NCI-H2029 (cell line): ENCODE data around the gene SMCO4.

Experiments
- DNase-seq: peaks from one replicate; lab custom pipeline; 2025; lab: John Stamatoyannopoulos, UW

Gene SMCO4

DNA sequence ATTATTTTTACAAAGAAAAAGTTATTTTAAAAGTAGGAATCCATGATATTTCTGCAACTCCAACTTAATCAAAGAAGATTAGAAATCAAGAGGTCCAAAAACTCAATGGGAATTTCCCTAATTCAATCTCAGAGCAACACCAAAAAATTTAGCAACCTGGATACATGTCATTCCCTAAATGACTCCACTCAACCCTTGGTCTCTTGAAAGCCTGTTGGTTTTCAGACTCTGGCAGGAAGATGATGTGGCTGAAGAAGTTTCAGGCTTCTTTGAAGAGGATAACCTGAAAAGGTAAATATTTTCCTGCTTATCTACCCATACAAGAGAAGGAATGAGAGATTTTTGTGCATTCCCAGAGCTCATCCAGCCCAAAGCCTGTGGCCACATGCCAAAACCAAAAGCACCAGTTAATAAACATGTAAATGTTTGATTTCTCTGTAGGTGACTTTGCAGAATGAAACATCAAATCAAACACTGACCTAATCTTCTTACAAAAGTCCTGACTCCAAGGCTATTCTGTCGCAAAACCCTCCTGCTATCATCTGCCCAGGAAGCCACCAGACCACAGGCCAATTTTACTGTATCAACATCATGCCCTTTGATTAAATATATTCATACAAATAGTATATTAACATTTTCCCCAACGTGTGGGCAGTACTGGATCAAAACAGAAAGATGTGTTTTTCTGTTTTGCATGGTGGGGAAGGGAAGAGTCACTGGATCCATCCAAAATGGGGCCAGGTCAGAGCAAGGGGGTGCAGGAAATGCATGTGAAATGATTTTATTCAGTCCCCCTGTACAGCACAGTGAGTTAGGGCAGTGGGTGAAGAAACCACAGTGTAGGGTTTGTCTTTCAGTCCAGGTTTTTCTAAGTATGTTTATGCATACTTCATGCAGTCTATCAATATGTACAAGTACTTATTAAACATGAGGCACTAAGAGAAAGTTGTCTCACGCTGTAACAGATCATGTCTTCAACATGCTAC, 38.8 kb downstream of the SMCO4 start:
- no peak for DNase-seq

DNA sequence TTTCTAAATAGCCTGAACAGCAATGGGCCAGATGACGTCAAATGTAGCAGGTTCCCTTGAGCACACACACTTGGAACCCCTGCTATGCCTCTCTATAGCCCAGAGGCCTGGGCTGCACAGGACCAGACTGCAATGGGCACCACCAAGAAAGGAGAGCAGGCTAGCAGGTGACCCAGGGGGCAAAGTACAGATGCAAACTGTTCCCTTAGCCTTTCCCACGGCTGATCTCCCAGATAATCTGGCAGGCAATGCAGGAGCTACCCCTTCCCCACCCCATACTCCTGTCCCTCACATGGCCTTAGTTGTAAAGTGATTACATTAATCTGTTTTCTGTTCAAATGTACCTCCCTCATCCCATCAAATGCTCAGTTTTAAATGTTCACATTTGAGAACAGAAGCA, 41.3 kb downstream of the SMCO4 start:
- no peak for DNase-seq

DNA sequence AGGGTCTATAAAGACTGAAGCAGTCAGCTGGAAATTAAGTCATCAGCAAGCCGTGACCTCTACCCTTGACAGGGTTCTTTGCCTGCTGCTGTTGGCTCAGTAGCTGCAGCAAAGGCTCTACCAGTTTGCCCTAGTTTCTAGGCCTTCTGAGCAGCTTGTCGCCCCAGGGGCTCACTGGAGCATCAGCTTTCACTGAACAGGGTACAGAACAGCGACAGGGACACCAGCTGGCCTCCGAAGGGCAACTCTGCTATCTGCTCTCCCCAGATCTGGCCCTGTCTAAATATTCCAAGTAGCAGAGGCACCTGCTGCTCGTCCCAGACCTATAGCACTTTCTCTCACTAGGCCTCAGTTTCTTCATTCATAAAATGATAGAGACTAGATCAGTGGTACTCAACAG, 42.4 kb downstream of the SMCO4 start:
- no peak for DNase-seq

DNA sequence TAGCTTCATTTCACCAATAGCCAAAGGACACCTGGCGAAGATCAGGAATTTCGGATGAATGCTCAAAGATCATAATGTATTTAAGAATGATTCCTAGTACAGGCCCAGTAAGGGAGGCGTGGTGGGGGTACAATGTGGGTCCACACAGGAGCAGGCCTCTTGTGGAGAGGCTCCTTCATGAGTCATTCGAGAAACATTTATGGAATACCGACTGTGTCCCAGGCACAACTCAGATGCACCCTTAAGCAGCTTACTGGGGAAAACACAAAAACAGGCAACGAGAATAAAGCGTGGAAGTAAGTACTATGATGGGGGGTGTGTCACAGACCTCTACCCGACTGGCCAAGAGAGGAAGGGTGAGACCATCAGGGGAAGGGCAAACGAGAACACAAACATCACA, 44.5 kb downstream of the SMCO4 start:
- DNase-seq, result no peak

DNA sequence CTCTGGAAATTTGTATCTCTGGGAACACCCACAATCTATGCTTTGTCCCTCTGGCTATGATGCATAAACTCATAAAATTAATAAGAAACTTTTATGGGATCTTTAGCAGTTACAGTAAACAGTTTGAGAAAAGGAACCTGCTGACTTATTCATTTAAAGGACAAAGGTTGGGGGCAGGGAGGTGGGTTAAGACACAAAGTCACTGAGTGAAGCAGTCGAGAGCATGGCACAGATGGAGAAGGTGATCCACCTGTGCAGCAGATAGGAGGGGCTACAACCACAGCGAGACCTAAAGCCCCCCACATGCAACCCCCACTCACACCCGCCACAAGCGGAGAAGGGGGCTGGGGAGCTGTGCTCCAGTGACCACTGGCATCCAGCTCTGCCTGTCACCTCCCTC, 45.0 kb downstream of the SMCO4 start:
- DNase-seq, result no peak

DNA sequence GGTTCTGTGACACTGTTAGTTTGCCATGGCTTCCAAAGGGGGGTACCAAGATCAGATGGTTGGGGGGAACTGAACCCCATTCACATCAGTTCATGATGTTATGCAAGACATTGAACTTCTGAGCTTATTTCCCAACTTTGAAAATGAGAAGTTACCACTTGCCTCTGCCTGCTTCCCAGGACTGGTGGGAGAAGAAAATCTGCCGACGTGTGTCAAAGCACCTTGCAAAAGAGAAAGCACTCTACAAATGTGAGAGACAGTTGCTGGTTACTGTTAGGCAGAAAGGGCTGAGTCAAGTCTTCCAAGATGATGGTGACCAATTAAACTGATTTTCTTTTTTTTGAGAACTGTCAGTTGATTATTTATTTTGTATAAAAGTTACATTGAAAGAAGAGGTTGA, 45.6 kb downstream of the SMCO4 start:
- DNase-seq, result no peak

DNA sequence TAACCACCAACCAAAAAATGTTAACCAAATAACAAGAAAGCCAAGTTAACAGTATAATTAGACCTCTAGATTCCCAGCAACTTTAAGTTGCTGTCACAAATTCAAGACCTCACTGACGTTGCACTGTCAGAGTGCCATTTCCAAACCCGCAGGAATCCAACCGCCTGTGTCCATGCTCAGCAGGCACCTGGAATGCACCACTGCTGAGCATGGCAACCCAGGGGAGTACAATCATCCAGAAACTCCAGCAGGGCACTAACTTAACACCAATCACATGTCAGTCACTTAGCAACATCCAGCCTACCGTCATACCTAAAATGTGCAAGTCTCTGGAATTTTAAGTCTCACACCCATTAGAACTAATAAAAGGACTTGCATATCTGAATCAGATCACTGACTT, 48.8 kb downstream of the SMCO4 start:
- no peak for DNase-seq

DNA sequence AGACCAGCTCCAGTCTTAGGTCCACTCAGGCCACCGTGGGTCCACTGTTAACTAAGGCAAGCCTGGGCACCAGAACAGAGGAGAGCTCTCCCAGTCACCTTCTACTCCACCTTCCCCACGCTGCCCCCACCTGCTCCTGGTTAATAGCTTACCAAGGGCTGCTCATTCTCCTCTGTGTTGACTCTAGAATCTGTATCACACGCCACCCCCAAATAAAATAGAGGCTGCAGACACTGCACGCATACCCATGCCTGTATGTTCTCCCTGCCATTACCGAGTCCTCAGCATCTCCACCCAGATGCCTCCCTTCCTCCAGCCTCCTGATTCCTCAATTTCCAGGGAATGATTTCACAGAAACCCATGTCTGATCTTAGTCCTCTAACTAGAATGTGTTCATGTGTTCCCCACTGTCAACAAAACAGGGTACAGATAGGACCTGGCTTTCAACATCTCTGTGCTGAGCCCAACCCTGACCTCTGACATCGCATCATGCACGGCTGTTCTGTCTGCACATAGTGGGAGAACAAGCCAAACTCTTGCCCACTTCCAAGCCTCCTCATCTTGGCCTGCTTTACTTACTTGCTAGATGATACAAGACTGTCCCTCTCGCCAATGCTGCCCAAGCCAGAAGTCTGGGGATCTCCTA, 49.8 kb downstream of the SMCO4 start:
- DNase-seq, result no peak

DNA sequence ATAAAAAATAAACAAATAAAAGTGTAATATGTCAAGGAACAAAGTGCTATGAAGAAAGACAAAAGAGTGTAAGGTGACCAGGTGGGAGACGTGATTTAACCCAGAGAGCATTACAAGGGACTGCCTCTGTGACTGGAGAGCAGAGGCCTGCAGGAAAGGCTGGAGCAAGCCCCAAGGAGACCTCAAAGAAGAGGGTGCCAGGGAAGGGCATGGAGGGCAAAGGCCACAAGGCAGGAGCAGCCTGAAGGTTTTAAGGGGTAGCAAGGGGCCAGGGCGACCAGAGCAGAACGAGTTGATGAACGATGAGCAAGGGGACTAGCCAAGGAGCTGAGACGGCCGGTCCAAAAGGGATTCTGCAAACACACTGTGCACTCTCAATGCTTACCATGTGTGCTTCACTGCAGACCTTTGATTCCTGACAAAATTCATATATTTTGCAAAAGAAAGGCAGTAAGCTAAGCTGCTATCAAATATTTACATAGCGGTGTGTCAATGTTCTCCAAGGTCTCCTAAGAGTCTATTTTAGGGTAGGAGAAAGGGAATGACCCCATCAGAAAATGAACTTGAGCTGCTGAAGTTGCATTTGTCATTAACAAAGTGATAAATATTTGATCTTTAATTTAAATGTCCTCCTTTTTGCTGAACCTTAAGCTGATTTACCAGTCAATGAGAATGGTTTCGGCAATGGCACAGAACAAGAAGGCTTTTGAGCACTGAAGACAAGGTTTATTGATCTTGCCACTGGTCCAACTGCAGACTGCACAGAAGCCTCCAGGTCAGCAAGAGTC, 50.5 kb downstream of the SMCO4 start:
- no peak for DNase-seq

DNA sequence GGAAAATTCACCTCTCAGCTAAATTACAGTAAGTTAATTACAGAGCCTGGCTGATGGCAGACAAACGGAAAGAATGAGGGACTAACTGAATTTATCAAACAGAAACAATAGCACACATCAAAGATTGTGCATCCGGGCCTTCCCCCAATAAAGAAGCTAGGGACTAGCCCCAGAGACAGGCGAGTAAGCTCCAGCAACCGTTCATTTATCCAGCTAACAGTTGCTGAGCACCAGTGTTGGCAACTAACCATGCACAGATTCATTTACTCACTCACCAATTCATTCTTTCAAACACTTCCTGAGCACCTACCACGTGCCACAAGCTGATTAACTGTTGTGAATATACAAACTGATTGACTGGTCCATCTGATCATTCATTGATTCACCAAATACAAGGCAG, 51.2 kb downstream of the SMCO4 start:
- DNase-seq, result no peak

DNA sequence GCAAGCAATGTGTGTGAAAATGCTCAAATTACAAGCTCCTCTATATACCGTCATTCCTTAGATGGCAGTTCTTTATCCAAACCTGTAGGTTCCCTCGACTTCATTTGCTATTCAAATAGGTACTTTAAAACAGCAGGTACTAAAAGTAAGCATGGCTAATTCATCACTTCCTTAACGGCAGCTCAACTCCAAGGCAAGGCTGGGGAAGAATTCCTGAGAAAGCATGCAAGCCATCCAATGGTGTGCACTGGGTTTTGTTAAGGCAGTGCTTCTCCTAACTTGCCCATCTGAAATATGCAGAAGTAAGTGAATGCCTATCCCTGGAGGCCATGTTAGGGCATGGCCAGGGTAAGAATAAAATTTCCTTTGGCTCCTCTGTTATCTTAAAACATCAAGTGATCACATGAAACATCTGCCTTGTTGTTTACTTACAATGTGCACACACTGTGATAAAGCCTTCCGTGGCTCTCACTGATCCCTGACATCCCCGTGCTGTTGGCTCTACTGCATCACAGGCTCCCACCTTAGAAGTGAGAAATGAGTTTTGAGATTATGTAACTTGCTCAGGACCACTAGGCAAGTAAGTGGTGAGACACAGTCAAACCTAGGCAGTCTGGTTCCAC, 52.1 kb downstream of the SMCO4 start:
- DNase-seq, result no peak

DNA sequence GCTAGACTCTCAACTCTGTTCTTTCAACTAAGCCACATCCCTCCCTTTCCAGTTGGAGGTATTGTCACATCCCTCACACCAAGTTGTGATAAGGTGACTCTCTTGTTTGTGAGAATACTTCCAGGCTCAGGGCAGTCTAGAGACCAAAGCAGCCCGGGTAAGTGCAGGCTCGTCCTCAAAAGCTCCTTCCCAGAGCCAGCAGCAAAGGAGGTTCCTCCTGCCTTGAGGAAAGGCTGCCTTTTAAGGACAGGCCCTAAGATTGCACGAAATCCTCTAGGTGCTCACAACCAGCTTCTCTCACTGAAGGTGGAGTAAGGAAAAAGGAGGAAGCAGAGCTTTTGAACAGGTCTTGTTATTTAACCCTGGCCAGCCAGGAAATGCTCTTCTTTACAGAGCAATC, 53.4 kb downstream of the SMCO4 start:
- DNase-seq, result no peak

DNA sequence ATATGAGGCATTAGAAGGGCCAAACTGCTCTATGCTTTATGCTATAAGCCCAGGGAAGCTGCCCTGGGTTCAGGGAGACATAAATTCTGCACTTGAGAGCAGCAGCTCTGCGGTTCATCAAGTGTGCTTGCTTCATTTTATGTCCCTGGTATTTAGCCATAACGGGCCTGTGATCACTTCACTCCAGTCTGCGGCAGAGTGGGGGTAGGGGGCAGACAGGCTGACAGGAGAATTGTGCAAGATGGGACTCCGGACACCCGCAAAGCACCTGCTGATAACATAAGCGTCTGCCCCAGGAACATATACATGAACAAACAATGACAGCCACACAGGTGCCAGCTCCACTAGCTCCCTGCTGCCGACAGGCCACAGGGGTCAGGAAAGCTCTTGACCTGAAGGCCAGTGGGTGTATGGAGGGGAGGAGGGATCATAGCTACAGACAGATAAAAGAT, 56.1 kb downstream of the SMCO4 start:
- DNase-seq, result peak; percentile 50

DNA sequence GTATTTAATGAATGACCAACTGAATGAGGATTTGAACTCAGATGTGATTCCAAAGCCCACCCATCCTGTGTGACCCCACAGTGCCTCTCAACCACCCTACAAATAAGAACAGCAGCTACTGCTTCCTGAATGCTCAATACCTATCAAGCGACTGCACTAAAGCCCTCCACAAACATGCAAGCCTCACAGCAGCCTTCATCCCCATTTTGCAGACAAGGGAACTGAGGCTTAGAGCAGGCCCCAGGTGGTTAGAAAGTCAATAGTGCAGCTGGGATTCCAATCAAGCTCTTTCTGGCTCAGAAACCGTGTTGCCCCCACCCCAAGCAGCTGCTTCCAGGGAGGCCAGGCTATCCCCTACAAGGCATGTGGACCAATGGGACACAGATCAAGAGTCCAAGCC, 57.2 kb downstream of the SMCO4 start:
- no peak for DNase-seq

DNA sequence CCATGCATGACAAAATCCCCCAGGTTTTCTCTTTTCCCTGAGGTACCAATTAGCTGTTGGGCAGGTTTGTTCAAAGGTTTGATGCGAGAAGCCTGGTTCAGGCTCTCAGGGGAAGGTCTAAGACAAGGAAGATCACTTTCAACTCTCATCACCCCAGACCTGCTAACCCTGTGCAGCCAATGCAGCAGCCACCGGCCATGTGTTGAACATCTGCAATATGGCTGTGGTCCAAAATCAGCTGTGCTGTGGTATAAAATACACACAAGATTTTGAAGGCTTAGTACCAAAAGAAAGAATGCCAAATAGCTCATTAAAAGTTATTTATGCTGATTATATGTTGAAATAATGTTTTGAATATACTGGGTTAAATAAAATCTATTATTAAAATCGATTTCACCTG, 58.5 kb downstream of the SMCO4 start:
- no peak for DNase-seq

DNA sequence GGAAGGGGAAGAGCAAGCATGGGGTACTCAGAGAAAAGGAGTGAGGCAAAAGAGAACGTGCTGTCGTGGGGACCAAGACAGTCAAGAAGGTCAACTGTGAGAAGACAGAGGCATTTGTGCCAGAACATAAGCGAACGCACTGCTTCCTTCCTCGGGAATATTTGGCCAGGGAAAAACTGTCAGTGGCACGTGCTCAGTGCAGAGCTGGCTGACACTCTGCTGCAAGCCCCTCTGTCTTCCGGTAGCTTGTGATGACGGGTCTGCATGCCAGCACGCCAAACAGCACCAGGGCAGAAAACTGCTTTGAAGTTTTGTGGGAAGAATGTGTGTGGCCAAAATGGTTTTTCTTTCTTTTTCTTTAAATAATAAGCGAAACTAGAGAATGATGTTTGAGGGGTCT, 60.6 kb downstream of the SMCO4 start:
- no peak for DNase-seq

DNA sequence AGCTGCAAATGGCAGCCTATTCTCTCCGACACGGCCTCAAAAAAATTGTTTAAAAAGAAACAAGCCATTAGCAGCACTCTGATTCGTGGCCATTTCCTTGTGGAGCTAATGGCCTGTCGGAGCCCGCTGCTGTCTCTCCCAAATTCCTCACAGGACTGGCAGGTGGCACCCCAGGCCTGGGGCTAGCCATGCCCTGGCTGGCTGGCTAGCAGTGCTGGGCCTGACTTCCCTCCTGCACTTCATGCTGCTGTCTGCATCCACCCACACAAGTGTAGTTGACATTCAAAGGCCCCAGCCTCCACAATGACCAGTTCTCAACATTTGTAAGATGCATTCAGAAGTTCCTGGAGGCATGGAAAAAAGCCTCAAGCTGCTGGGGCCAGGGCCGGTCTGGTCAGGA, 61.5 kb downstream of the SMCO4 start:
- no peak for DNase-seq

DNA sequence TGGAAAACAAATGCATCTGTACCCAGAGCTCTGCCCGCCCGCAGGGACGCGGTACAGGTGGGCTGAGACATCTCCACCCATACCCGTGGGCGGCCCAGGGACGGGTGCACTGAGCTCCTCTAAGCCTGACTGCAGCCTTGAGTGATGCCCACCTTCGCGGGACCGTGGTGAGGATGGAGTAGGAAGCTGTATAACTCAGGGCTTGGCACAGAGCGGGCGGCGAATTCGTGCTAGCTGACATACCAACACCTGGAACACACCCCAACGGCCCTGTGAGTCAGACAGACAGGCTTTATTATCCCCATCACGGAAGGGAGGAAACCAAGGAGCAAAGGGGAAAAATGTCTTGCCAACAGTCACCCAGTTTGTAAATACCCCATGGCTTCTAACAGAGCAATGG, 61.9 kb downstream of the SMCO4 start:
- DNase-seq, result no peak

DNA sequence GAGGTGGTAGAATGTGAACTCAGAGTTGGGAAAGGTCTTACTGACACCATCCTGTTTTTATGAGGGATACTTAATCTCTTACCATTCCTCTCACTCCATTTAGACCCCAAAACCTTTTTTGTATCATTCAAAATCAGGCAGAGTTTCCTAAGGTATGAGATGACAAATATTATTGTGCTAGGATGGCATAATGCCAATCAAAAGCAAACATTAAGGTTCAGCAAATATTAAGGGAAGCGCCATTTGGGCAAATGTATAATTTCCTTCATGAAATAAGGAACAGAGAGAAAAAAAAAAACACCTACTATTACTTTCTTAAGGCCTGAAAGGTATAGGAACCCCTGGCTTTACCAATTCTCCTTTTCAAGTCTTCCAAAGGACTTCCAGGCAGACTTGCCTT, 62.4 kb downstream of the SMCO4 start:
- DNase-seq, result no peak

DNA sequence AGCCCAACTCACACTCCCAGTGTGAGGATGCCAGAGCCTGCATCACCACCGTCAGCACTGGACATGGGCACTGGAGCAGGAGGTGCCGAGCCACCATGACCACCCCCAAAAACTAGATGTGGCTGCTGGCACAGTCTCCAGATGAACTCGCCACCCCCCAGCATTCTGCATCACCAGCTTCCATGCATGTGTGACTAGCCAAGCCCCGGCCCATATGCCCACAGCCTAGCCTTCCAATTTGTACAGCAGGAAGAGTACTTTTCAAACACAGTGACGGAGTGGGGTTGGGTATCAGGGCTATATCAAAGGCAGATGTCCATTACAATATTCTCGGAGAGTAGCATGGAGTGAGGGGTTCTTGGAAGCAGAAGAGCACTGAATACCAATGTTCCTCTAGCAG, 62.9 kb downstream of the SMCO4 start:
- DNase-seq, result no peak

DNA sequence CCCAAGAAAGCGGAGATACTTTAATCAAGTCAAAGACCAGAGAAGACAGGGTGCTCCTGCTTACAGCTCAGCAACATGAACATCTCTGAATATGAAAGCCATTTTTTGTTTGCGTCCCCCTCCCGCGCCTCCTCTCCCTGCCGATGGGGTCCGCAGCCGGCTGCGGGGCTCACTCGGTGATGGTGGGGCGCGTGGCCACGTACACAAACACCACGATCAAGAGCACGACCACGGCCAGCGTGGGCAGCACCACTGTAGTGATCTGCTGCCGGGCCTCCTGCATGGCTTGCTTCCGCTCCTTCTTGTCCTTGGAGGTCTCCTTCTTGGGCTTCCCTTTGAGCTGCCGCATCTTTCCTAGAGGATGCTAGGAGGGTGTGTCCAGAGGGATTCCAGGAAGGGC, 64.3 kb downstream of the SMCO4 start:
- DNase-seq, result no peak

DNA sequence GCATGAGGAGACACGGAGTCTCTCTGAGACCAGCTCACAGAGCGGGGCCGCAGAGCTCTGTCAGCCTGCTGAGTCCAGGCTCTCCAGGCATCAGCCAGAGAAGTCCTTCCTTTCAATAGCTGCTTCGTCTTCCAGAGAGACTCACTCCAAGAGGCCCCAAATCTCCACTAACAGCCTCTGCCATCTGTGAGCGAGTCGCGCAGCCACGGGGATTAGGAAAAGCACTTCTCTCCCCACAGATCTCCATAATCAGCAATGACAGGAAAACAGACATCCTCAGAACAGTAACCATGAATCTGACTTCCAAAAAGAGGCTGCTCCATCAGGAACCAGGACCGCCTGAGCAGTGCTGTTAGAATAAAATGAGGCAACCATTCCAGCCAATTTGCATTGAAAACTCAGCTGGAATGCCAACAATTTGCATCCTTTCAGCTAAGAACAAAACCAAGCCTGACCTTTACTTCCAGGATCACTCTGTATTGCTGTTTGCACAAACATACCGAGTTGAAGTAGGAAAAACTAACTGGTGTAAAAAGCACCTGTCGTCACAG, 65.4 kb downstream of the SMCO4 start:
- no peak for DNase-seq
